Measurements from ENCODE around the gene EMID1.

GRCh38 chr22:29208879-29209623 lies 3.4 kb downstream of the EMID1 start:
- TF ChIP-seq POLR2A (IDR thresholded peaks at IDR 0.05) (no peak), CTCF (IDR thresholded peaks at IDR 0.05) (no peak), POLR2AphosphoS5 (IDR thresholded peaks at IDR 0.05) (no peak)
